HG03342 (cell line): ENCODE measurements around the gene DNALI1.

ENCODE experiments used
- ATAC-seq: cut with Tn5 transposase; IDR thresholded peaks from one replicate; pipeline ENCODE4 v1.9.1; 2021; ENCODE audit warnings: mild to moderate bottlenecking, moderate library complexity; ENCODE audit not compliant: unreplicated experiment

Gene DNALI1

DNA sequence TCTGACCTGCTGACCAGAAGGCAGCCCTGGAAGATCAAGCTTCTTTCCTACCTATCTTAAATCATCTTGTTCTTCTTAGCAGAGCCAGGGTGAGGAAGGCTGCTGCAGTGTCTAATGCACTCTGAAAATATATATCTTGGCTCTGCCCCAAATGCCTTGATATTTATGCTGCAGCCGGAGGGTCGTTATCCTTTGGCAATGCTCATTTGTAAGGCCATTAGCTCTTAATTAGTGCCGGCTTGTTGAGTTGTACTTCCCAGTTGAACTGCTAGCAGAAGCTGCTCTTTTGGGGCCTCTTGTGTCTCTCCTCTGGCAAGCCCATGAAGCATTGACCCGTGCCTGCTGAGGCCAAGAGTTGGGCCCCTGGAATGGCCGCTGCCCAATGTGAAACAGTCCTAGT, 43.2 kb downstream of the DNALI1 start:
- no peak for ATAC-seq

DNA sequence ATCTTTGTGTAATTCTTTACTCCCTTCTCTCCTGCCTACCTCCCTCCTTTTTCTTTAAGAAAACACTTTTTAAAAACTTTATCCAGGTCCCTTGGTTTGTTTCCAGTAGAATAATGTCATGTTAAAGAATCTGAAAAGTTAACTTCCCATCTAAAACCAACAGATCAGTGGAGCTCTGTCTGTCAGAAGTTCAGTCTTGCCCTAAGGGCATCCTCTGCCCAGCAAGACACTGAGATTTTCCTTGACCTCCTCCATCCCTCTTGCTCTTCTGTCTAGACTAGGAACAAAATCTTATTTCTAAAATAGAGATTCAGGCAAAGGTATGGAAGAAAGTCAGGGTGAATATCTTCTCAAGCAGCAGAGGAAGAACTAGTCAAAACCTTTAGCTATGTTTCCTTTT, 44.7 kb downstream of the DNALI1 start:
- ATAC-seq, result no peak

DNA sequence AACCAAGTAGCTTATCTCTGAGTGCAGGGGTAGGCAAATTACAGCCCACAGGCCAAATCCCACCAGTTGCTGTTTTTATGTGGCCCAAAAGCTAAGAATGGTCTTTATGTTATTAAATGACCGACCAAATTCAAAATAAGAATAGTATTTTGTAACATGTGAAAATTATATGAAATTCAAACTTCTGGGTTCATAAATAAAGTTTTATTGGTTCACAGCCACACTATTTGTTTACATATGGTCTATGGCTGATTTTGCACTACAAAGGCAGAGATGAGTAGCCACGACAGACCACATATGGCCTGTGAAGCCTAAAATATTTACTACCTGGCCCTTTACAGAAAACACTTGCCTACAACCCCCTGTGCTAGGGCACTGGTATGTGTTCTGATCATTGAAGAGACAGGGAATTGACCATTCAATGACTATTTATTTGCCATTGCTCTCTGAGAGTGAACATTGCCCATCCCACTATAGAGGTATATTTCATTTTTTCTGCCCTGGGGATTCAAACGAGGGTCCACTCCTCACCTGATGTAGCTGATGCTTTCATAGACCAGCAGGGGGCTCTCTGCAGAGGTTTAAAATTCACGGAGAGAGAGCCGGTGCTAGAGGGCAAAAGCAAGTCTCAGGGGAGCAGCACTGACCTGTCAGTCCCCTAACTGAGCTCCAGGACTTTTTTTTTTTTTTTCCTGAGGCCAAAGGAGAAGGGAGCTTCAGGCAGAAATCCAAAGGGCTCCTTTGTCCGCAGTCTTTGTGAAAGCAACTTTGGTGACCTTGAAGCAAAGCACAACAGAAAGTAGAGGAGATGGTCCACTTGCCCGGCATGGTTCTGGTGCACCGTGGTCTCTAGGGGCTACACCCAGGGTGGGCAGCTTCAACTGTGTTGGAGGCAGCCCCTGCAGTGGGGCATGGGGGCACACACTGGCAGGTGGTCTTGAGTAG, 46.3 kb downstream of the DNALI1 start:
- no peak for ATAC-seq

DNA sequence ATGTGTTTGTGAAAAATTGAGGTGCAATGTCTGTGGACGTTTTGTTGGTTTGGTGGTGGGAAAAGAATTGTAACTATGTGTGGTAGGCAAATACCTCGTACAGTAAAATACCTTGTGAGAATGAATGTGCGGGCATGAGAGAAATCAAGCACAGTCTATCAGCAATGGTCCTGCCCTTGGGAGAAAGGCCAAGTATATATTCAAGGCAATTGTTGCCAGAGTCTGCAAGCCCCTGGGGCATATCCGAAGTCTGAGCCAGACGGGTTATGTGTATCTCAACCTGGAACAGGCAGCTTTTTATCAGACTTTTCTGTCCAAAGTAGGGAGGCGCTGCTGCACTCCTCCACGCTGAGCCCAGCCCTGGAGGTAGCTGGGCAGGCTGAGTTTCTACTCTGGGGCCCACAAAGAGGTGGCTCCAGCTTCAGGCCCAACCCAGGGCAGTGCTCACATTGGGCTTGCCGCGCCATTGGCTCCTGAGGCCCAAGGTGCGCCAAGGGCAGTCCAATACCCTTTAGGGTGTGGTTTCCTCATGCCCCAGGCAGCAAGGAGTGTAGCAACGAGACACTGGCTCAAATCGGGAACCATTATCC, 48.4 kb downstream of the DNALI1 start:
- no peak for ATAC-seq

DNA sequence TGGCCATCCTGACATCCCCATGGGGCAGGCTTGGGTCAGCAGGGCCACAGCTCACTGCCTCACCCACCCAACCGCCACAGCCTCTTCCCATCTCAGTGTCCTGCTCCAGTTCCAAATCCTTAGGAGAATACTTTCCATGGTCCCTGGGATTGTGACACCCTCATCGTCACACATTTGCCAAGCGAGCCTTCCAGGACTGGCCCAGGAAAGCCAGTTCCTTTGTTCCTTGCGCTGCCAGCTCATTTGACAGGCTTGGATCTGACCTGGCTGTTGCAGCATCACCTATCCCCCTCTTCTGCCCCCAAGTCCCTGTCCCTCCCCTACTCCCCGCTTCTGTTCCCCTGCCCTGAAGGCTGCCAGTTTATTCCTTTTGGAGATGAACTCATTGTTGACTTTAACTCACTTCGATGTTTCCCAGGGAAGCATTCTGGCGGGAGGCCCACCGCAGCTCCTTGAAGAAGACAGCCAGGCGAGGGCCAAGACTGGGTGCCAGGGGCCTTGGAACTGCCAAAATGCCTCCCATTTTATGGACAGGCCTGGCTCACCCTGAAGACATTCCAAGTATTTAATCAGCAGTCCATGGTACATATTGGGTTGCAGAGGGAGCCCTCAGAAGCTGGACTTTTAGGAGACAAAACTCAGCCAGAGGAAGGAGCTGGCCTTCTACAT, 49.2 kb downstream of the DNALI1 start:
- no peak for ATAC-seq

- ATAC-seq, result no peak
These were observed 49.9 kb downstream of the DNALI1 start for GRCh38 chr1:37606481-37607263.

- ATAC-seq, result no peak
These were observed 52.3 kb downstream of the DNALI1 start for GRCh38 chr1:37609002-37609401.

DNA sequence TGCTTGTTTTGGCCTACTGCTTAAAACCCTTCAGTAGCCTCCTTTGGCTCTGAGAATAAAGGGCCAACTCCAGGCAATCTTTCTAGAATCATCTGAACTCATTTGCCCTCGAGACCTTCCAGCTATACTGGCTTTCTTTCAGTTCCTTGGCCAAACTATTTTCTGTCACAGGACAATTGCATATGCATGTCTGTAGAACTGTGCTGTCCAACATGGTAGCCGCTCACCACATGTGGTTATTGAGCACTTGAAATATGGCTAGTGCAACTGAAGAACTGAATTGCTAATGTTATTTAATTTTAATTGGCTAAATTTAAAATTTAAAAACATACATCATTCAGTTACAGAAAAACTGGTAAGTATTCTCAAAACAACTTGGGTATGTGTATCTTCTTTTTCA, 53.3 kb downstream of the DNALI1 start:
- no peak for ATAC-seq

DNA sequence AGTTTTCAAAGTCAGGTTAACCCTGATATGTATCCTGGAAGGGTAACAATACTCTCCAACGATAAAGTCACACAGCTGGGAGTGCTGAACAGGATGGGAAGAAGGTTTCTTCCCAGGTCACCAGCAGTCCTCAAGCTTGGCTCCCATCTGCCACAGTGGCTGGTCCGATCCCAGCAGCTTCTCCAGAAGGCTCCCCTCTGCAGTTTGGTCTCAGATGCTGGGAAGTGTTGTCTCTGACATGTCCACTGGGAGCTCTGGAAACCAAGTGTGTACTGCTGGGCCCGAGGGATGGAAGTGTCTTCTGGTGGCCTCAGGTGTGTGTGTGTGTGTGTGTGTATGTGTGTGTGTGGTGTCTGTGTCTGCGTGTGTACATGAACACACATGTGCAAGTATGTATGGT, 55.4 kb downstream of the DNALI1 start:
- no peak for ATAC-seq

GRCh38 chr1:37614105-37614504, 57.4 kb downstream of the DNALI1 start:
- ATAC-seq, result no peak

DNA sequence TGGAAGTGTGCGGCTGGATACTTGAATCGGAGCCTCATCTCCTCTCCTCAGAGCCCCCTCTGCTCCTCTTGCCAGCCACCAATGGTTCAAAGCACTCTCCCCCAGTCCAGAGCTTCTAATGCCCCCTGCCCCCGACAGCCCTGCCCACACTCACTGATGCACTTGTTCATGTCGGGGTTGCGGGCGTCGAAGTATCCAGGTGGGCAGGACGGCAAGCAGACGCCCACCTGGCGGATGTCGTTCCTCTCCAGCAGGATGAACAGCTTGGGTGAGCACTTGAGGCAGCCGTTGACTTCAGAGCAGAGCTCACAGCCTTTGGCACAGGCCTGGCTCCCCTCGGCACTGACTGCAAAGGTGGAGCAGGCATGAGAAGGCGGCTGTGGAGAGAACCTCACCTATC, 59.6 kb downstream of the DNALI1 start:
- ATAC-seq, result no peak
